WTC11 (cell line): ENCODE results near the gene ATP2B2. TPM values are rescaled to one million over a fixed set of nuclear protein-coding genes. Genes with fewer than 3 reads are reported as not detected.

ENCODE experiments used
- ATAC-seq: fragments of 200-7000 bp; cut with Tn5 transposase; 2 replicates; pipeline ENCODE4 v1.10.0; 2021; ENCODE audit warnings: mild to moderate bottlenecking, moderate library complexity
- CTCF ChIA-PET: fragments of 300-600 bp; sonication (Branson Sonifier 250); formaldehyde crosslinking; loops from one replicate; lab custom pipeline; 2021; ENCODE audit warnings: antibody characterized with exemption; lab: Charles Lee
- POLR2A ChIA-PET: fragments of 350-600 bp; sonication (Branson Sonifier 250); formaldehyde crosslinking; loops from one replicate; lab custom pipeline; 2021; ENCODE audit warnings: antibody characterized with exemption; lab: Charles Lee
- DNase-seq: peaks from one replicate; pipeline ENCODE4 v3.0.0; 2021; ENCODE audit warnings: low spot score
- H3K27ac Mint-ChIP-seq: 2 replicates; pipeline ENCODE4 v1.8.0; 2021; ENCODE audit warnings: mixed read lengths
- H3K27me3 Mint-ChIP-seq: 2 replicates; pipeline ENCODE4 v1.8.0; 2021; ENCODE audit warnings: low read depth, mild to moderate bottlenecking, moderate library complexity, mixed read lengths
- H3K36me3 Mint-ChIP-seq: 2 replicates; pipeline ENCODE4 v1.8.0; 2021; ENCODE audit warnings: mixed read lengths
- H3K4me1 Mint-ChIP-seq: 2 replicates; pipeline ENCODE4 v1.8.0; 2022; ENCODE audit warnings: mixed read lengths
- H3K4me3 Mint-ChIP-seq: 2 replicates; pipeline ENCODE4 v1.8.0; 2021; ENCODE audit warnings: mild to moderate bottlenecking, moderate library complexity, mixed read lengths
- H3K9me3 Mint-ChIP-seq: 2 replicates; pipeline ENCODE4 v1.8.0; 2021; ENCODE audit warnings: mixed read lengths
- CBFB ChIP-seq: sonication (generic); formaldehyde crosslinking; IDR thresholded peaks from 2 replicates; pipeline ENCODE4 v1.8.1; 2022; ENCODE audit warnings: mild to moderate bottlenecking, low read depth, missing genetic modification reagents
- ELF4 ChIP-seq: sonication (generic); formaldehyde crosslinking; IDR thresholded peaks from 2 replicates; pipeline ENCODE4 v1.8.1; 2022; ENCODE audit warnings: low read depth, mild to moderate bottlenecking, moderate library complexity, missing genetic modification reagents
- ESRRA ChIP-seq: sonication (generic); formaldehyde crosslinking; IDR thresholded peaks from 2 replicates; pipeline ENCODE4 v1.8.1; 2022; ENCODE audit warnings: mild to moderate bottlenecking, missing genetic modification reagents, borderline replicate concordance
- FOXJ3 ChIP-seq: sonication (generic); formaldehyde crosslinking; IDR thresholded peaks from 2 replicates; pipeline ENCODE4 v1.9.0; 2021; ENCODE audit warnings: missing genetic modification reagents, mild to moderate bottlenecking, borderline replicate concordance
- KAT7 ChIP-seq: sonication (generic); formaldehyde crosslinking; IDR thresholded peaks from 2 replicates; pipeline ENCODE4 v1.8.1; 2023; ENCODE audit warnings: missing genetic modification reagents, mild to moderate bottlenecking, borderline replicate concordance
- NFATC4 ChIP-seq: fragments of 250-450 bp; sonication (Bioruptor Pico); IDR thresholded peaks from 2 replicates; pipeline ENCODE4 v1.9.0; 2021; ENCODE audit warnings: mild to moderate bottlenecking
- NR1H2 ChIP-seq: sonication (generic); formaldehyde crosslinking; IDR thresholded peaks from 2 replicates; pipeline ENCODE4 v1.9.0; 2021; ENCODE audit warnings: mild to moderate bottlenecking, moderate library complexity, missing genetic modification reagents
- OVOL2 ChIP-seq: fragments of 250-450 bp; sonication (Bioruptor Pico); IDR thresholded peaks from 2 replicates; pipeline ENCODE4 v1.9.0; 2021; ENCODE audit warnings: mild to moderate bottlenecking, borderline replicate concordance
- PRRX2 ChIP-seq: fragments of 250-450 bp; sonication (Bioruptor Pico); IDR thresholded peaks from 2 replicates; pipeline ENCODE4 v1.8.0; 2021; ENCODE audit warnings: mild to moderate bottlenecking
- SP1 ChIP-seq: sonication (generic); formaldehyde crosslinking; conservative IDR thresholded peaks from 2 replicates; pipeline ENCODE4 v1.8.1; 2022; ENCODE audit warnings: missing genetic modification reagents
- TCF7 ChIP-seq: sonication (generic); formaldehyde crosslinking; IDR thresholded peaks from 2 replicates; pipeline ENCODE4 v1.8.0; 2022; ENCODE audit warnings: mild to moderate bottlenecking, low read depth, missing genetic modification reagents, moderate library complexity
- TEAD4 ChIP-seq: sonication (generic); formaldehyde crosslinking; IDR thresholded peaks from 2 replicates; pipeline ENCODE4 v1.8.0; 2022; ENCODE audit warnings: mild to moderate bottlenecking, missing genetic modification reagents
- USF2 ChIP-seq: sonication (generic); formaldehyde crosslinking; IDR thresholded peaks from 2 replicates; pipeline ENCODE4 v1.8.1; 2023; ENCODE audit warnings: mild to moderate bottlenecking, missing genetic modification reagents, moderate library complexity
- ZBTB43 ChIP-seq: sonication (generic); formaldehyde crosslinking; IDR thresholded peaks from 2 replicates; pipeline ENCODE4 v1.8.1; 2023; ENCODE audit warnings: mild to moderate bottlenecking, missing genetic modification reagents
- ZNF263 ChIP-seq: sonication (generic); formaldehyde crosslinking; IDR thresholded peaks from 2 replicates; pipeline ENCODE4 v1.8.1; 2022; ENCODE audit warnings: low read depth, mild to moderate bottlenecking, moderate library complexity, missing genetic modification reagents
- total RNA-seq: library from RNA; stranded (reverse); gene quantifications from 3 replicates; pipeline ENCODE4 v1.2.3, GENCODE V29; 2021
- TF ChIP-seq, protein P1 (sequence below): sonication (generic); formaldehyde crosslinking; IDR thresholded peaks from 2 replicates; pipeline ENCODE4 v1.8.1; 2022; ENCODE audit warnings: mild to moderate bottlenecking, missing genetic modification reagents, moderate library complexity, borderline replicate concordance
- TF ChIP-seq, protein P2 (sequence below): sonication (generic); formaldehyde crosslinking; IDR thresholded peaks from 2 replicates; pipeline ENCODE4 v1.8.0; 2022; ENCODE audit warnings: mild to moderate bottlenecking, missing genetic modification reagents
- TF ChIP-seq, protein P3 (sequence below): sonication (generic); formaldehyde crosslinking; IDR thresholded peaks from 2 replicates; pipeline ENCODE4 v1.8.1; 2023; ENCODE audit warnings: mild to moderate bottlenecking, missing genetic modification reagents, borderline replicate concordance
- TF ChIP-seq, protein P4 (sequence below): sonication (generic); formaldehyde crosslinking; IDR thresholded peaks from 2 replicates; pipeline ENCODE4 v1.8.0; 2023; ENCODE audit warnings: mild to moderate bottlenecking, missing genetic modification reagents

The ATP2B2 gene
- total RNA-seq, 1 experiment from 2014 or later: 0.48 TPM

- H3K4me3 Mint-ChIP-seq: peak overlapping the region; percentile 20; the same call in 1 of the 2 replicates
- peaks cover 16% of the 10 kb centered on the region for H3K4me1 Mint-ChIP-seq
- POLR2A ChIA-PET: no interaction called here
- no peaks in the 10 kb centered on the region for H3K27me3 Mint-ChIP-seq
- no peaks in the 10 kb centered on the region for H3K36me3 Mint-ChIP-seq
- no peak for ATAC-seq
- no peaks in the 10 kb centered on the region for H3K9me3 Mint-ChIP-seq
- DNase-seq: no peak
- CTCF ChIA-PET: interaction anchor here (0.7 kb wide), 1 partner anchor 1707 kb away, joined by 5 read pairs; no protein-coding TSS in a partner anchor
- TF ChIP-seq, protein P1, sequence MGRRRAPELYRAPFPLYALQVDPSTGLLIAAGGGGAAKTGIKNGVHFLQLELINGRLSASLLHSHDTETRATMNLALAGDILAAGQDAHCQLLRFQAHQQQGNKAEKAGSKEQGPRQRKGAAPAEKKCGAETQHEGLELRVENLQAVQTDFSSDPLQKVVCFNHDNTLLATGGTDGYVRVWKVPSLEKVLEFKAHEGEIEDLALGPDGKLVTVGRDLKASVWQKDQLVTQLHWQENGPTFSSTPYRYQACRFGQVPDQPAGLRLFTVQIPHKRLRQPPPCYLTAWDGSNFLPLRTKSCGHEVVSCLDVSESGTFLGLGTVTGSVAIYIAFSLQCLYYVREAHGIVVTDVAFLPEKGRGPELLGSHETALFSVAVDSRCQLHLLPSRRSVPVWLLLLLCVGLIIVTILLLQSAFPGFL: no peak
- TF ChIP-seq ESRRA: no peak
- no peak for TF ChIP-seq USF2 (CRISPR knock-in tag)
- TF ChIP-seq CBFB (CRISPR knock-in tag): no peak
- no peak for TF ChIP-seq ELF4 (CRISPR knock-in tag)
- TF ChIP-seq PRRX2 (CRISPR knock-in tag): no peak
- TF ChIP-seq NFATC4 (CRISPR knock-in tag): no peak
- TF ChIP-seq SP1: no peak
- no peak for TF ChIP-seq FOXJ3 (CRISPR knock-in tag)
- TF ChIP-seq, protein P2, sequence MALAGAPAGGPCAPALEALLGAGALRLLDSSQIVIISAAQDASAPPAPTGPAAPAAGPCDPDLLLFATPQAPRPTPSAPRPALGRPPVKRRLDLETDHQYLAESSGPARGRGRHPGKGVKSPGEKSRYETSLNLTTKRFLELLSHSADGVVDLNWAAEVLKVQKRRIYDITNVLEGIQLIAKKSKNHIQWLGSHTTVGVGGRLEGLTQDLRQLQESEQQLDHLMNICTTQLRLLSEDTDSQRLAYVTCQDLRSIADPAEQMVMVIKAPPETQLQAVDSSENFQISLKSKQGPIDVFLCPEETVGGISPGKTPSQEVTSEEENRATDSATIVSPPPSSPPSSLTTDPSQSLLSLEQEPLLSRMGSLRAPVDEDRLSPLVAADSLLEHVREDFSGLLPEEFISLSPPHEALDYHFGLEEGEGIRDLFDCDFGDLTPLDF (CRISPR knock-in tag): no peak
- H3K27ac Mint-ChIP-seq: no peak overlapping the region
Observed at GRCh38 chr3:10471054-10471688, 34.2 kb downstream of the ATP2B2 start.

DNA sequence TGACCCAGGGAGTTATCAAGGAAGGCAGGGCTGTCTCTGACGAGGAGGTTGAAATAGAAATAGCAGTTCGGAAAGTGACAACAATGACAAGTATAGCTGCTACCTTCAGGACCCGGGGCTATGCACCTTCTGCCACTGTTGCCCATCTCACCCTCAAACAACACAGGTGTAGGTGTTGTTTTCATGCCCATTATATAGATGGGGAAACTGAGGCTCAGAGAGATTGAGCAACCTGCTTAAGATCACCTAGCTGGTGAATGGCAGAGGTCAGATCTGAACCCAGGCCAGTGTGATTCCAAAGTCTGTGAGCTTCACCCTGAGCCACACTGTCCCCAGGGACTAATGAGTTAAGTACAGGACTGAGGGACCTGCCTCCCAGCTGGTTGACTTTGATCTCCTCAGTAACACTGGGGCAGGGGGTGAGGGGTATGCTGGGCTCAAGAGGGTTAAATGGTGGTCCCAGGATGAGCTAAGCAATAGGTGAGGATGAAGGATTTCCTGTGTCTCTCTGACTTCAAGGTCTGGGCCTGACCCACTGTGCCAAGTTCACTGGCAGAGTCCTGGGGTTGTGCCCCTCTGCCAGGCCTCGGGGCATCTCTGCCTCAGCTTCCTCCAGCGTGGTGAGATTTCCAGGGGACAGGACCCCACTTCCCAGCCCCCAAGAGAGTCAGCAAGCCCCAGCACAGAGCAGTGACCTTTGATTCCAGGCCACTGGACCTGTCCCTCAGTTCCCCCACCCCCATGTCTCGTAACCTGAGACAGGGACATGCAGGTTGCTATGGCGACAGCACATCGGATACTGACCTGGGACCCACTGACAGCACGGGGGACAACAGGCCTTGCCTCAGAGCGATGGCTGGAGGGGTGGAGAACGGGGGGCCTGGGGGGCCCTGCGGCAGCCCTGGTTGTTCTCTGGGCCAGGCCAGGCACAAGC, 35.0 kb downstream of the ATP2B2 start:
- DNase-seq (peak; percentile 60), ATAC-seq (peak; percentile 72)
- Mint-ChIP-seq H3K27ac (no peak overlapping the region), H3K4me3 (no peak overlapping the region), H3K36me3 (no peaks in the 10 kb centered on the region), H3K4me1 (peaks cover 16% of the 10 kb centered on the region), H3K27me3 (no peaks in the 10 kb centered on the region), H3K9me3 (no peaks in the 10 kb centered on the region)
- ChIA-PET CTCF (interaction anchor here (1.5 kb wide), 1 partner anchor 268 kb away, joined by 4 read pairs; no protein-coding TSS in a partner anchor), POLR2A (no interaction called here)
- no peak for TF ChIP-seq ZNF263 (CRISPR knock-in tag)
- TF ChIP-seq, protein P3, sequence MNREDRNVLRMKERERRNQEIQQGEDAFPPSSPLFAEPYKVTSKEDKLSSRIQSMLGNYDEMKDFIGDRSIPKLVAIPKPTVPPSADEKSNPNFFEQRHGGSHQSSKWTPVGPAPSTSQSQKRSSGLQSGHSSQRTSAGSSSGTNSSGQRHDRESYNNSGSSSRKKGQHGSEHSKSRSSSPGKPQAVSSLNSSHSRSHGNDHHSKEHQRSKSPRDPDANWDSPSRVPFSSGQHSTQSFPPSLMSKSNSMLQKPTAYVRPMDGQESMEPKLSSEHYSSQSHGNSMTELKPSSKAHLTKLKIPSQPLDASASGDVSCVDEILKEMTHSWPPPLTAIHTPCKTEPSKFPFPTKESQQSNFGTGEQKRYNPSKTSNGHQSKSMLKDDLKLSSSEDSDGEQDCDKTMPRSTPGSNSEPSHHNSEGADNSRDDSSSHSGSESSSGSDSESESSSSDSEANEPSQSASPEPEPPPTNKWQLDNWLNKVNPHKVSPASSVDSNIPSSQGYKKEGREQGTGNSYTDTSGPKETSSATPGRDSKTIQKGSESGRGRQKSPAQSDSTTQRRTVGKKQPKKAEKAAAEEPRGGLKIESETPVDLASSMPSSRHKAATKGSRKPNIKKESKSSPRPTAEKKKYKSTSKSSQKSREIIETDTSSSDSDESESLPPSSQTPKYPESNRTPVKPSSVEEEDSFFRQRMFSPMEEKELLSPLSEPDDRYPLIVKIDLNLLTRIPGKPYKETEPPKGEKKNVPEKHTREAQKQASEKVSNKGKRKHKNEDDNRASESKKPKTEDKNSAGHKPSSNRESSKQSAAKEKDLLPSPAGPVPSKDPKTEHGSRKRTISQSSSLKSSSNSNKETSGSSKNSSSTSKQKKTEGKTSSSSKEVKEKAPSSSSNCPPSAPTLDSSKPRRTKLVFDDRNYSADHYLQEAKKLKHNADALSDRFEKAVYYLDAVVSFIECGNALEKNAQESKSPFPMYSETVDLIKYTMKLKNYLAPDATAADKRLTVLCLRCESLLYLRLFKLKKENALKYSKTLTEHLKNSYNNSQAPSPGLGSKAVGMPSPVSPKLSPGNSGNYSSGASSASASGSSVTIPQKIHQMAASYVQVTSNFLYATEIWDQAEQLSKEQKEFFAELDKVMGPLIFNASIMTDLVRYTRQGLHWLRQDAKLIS (CRISPR knock-in tag): no peak
- TF ChIP-seq OVOL2 (CRISPR knock-in tag): no peak
- no peak for TF ChIP-seq TCF7 (CRISPR knock-in tag)
- TF ChIP-seq, protein P4, sequence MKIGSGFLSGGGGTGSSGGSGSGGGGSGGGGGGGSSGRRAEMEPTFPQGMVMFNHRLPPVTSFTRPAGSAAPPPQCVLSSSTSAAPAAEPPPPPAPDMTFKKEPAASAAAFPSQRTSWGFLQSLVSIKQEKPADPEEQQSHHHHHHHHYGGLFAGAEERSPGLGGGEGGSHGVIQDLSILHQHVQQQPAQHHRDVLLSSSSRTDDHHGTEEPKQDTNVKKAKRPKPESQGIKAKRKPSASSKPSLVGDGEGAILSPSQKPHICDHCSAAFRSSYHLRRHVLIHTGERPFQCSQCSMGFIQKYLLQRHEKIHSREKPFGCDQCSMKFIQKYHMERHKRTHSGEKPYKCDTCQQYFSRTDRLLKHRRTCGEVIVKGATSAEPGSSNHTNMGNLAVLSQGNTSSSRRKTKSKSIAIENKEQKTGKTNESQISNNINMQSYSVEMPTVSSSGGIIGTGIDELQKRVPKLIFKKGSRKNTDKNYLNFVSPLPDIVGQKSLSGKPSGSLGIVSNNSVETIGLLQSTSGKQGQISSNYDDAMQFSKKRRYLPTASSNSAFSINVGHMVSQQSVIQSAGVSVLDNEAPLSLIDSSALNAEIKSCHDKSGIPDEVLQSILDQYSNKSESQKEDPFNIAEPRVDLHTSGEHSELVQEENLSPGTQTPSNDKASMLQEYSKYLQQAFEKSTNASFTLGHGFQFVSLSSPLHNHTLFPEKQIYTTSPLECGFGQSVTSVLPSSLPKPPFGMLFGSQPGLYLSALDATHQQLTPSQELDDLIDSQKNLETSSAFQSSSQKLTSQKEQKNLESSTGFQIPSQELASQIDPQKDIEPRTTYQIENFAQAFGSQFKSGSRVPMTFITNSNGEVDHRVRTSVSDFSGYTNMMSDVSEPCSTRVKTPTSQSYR (CRISPR knock-in tag): no peak
- TF ChIP-seq, protein P1: no peak
- no peak for TF ChIP-seq ZBTB43
- TF ChIP-seq TEAD4 (CRISPR knock-in tag): no peak
- no peak for TF ChIP-seq ESRRA
- TF ChIP-seq NR1H2 (CRISPR knock-in tag): no peak
- no peak for TF ChIP-seq KAT7 (CRISPR knock-in tag)
